ENCODE measurements around the gene TAS1R3. TPM values are rescaled to one million over a fixed set of nuclear protein-coding genes. Genes with fewer than 3 reads are reported as not detected.

TAS1R3 gene
- total and polyA plus RNA-seq, 2 of the 4 experiments (the other 2 are of a cell fraction): under 0.01 to 0.05 TPM

- no peak overlapping the region for H2AK5ac ChIP-seq (ENCODE audit: low read depth, low read length)
- no peak overlapping the region for H3K18ac ChIP-seq (ENCODE audit: low read depth, low read length)
- peaks cover 5% of the 10 kb centered on the region for H3K36me3 ChIP-seq (ENCODE audit: control insufficient read depth, insufficient read depth, low read length)
- WGBS, 2 experiments (ENCODE audit: extremely low coverage in 2 of 2, insufficient read length in 1 of 2): 80% methylated on average over 1 of the region's 8 CpGs; no CpG with 5 or more reads in 1 of the 2 experiments
- H2AK9ac ChIP-seq (replicated peaks; ENCODE audit: low read depth, low read length, poor library complexity): peak overlapping the region; percentile 16
- CTCF ChIA-PET: no interaction called here
- no peak overlapping the region for H3K9ac ChIP-seq (ENCODE audit: low read depth, low read length)
- H3K23ac ChIP-seq (ENCODE audit: low read depth, low read length): no peak overlapping the region
- peaks cover 7 to 51% of the 10 kb centered on the region in 2 experiments; a peak in 2 of 4 replicates for H3K79me1 ChIP-seq (ENCODE audit: low read depth in 1 of 2, low read length in 2 of 2)
- H3K27ac ChIP-seq (ENCODE audit: insufficient read depth, low read length): no peak overlapping the region
- POLR2A ChIA-PET (ENCODE audit: unreplicated experiment): no interaction called here
- TF ChIP-seq FOS (IDR thresholded peaks at IDR 0.05; ENCODE audit: low read depth, low read length): no peak
- TF ChIP-seq USF2 (IDR thresholded peaks at IDR 0.05; ENCODE audit: low read depth, low read length): no peak
- no peak for TF ChIP-seq CTCF (conservative IDR thresholded peaks at IDR 0.05; ENCODE audit: low read depth, low read length)
- no peak for TF ChIP-seq RCOR1 (IDR thresholded peaks at IDR 0.05; ENCODE audit: insufficient replicate concordance, low read length)
- no peak for TF ChIP-seq MAFK (IDR thresholded peaks at IDR 0.05; ENCODE audit: low read depth, low read length)
- TF ChIP-seq SMC3 (IDR thresholded peaks at IDR 0.05; ENCODE audit: low read depth, low read length): no peak
- no peak for TF ChIP-seq BHLHE40 (IDR thresholded peaks at IDR 0.05; ENCODE audit: low read depth, low read length)
- no peak for TF ChIP-seq MAZ (IDR thresholded peaks at IDR 0.05; ENCODE audit: borderline replicate concordance, low read depth, low read length)
- no peak for ATAC-seq (ENCODE audit: low read depth)
- H3K56ac ChIP-seq (ENCODE audit: extremely low read depth, insufficient read depth, low read length): no peak overlapping the region
- no peak overlapping the region for H4K5ac ChIP-seq (ENCODE audit: low read depth, low read length)
- H2BK5ac ChIP-seq (ENCODE audit: low read depth, low read length, poor library complexity, severe bottlenecking): no peak overlapping the region
- H3K4me2 ChIP-seq (ENCODE audit: low read depth, low read length): no peak overlapping the region
- in situ Hi-C loops (cut with MboI; ENCODE audit: low sequenced_read_pairs): no loop called here
- peaks cover 7% of the 10 kb centered on the region; the same call in 1 of the 2 replicates for H3K4me1 ChIP-seq (ENCODE audit: control insufficient read depth, insufficient read depth, low read length)
- no peak overlapping the region for H3K4ac ChIP-seq (ENCODE audit: low read depth, low read length)
- H3K14ac ChIP-seq (replicated peaks; ENCODE audit: low read depth, low read length): no peak overlapping the region
- intact Hi-C loops (cut with micrococcal nuclease): no loop called here
- H2BK120ac ChIP-seq (ENCODE audit: low read depth, low read length): no peak overlapping the region
- H3K4me3 ChIP-seq (ENCODE audit: insufficient read depth, low read depth, low read length): no peak overlapping the region
- dilution Hi-C loops (cut with HindIII; ENCODE audit: low sequenced_read_pairs, unreplicated experiment): no loop called here
- H3K9me3 ChIP-seq (ENCODE audit: control insufficient read depth, insufficient read depth, low read length): no peaks in the 10 kb centered on the region
- H2AFZ ChIP-seq (replicated peaks; ENCODE audit: low read length, poor library complexity): no peak overlapping the region
- BruUV-seq (replicated peaks): no TSS peak
- no peak overlapping the region for H2BK20ac ChIP-seq (ENCODE audit: low read depth, low read length)
- H4K8ac ChIP-seq (ENCODE audit: low read depth in 2 of 2, low read length in 2 of 2): no peak overlapping the region
- DNase-seq: no peak
- no peaks in the 10 kb centered on the region for H3K27me3 ChIP-seq (ENCODE audit: control insufficient read depth, insufficient read depth, low read length)
- peaks cover 48% of the 10 kb centered on the region for H4K20me1 ChIP-seq (ENCODE audit: insufficient read depth, low read length)
- H4K91ac ChIP-seq (ENCODE audit: insufficient read depth, low read depth, low read length): no peak overlapping the region
- H2BK15ac ChIP-seq (ENCODE audit: low read depth, low read length): no peak overlapping the region
- H3K9me1 ChIP-seq (ENCODE audit: insufficient read depth, low read length): peaks cover 9% of the 10 kb centered on the region
These were observed 4.9 kb upstream of the TAS1R3 start for GRCh38 chr1:1326075-1326605.
